PC-9 (cell line): ENCODE data around the gene RSBN1L. TPM values are rescaled to one million over a fixed set of nuclear protein-coding genes. Genes with fewer than 3 reads are reported as not detected.

Experiments
- BruUV-seq: library from RNA; stranded (reverse); fragments of 400-500 nt; replicated peaks from 2 replicates; lab custom pipeline; 2021; lab: Mats Ljungman, UMichigan
- CTCF ChIA-PET: fragments of 300-600 bp; sonication (Branson Sonifier 250); formaldehyde crosslinking; loops from one replicate; lab custom pipeline; 2022; ENCODE audit warnings: antibody characterized with exemption; lab: Charles Lee
- POLR2A ChIA-PET: fragments of 300-600 bp; sonication (Branson Sonifier 250); formaldehyde crosslinking; loops from one replicate; lab custom pipeline; 2022; ENCODE audit warnings: antibody characterized with exemption; ENCODE audit not compliant: unreplicated experiment; lab: Charles Lee
- DNase-seq, 2 experiments: peaks; one replicate each; pipeline versions ENCODE4 v3.0.0 to v3.0.0-alpha.2; 2015 to 2022; ENCODE audit warnings: mixed read lengths in 1 of 2
- H2AFZ ChIP-seq: fragments of 200-600 bp; sonication (generic); 2 replicates; pipeline ENCODE4 v1.8.1; 2017; ENCODE audit warnings: antibody characterized with exemption
- H3F3A ChIP-seq: fragments of 200-600 bp; sonication (generic); 2 replicates; pipeline ENCODE4 v1.8.1; 2017; ENCODE audit warnings: antibody characterized with exemption, mild to moderate bottlenecking, low read depth; ENCODE audit not compliant: insufficient read depth
- H3K27ac ChIP-seq: fragments of 200-600 bp; sonication (generic); 2 replicates; pipeline ENCODE4 v1.6.1; 2016; ENCODE audit warnings: mixed run types
- H3K27me3 ChIP-seq: fragments of 200-600 bp; sonication (generic); 2 replicates; pipeline ENCODE4 v1.6.1; 2016; ENCODE audit warnings: low read depth, mixed run types; ENCODE audit not compliant: insufficient read depth
- H3K36me3 ChIP-seq: fragments of 200-600 bp; sonication (generic); 2 replicates; pipeline ENCODE4 v1.6.1; 2016; ENCODE audit warnings: low read depth, mixed run types
- H3K4me1 ChIP-seq: fragments of 200-600 bp; sonication (generic); replicated peaks from 2 replicates; pipeline ENCODE4 v1.6.1; 2016; ENCODE audit warnings: mixed run types; ENCODE audit not compliant: insufficient read depth
- H3K4me2 ChIP-seq: fragments of 200-600 bp; sonication (generic); 2 replicates; pipeline ENCODE4 v1.6.1; 2017; ENCODE audit warnings: mixed run types
- H3K4me3 ChIP-seq: fragments of 200-600 bp; sonication (generic); 2 replicates; pipeline ENCODE4 v1.6.1; 2016; ENCODE audit warnings: mixed run types
- H3K79me2 ChIP-seq: fragments of 200-600 bp; sonication (generic); 2 replicates; pipeline ENCODE4 v1.6.1; 2017; ENCODE audit warnings: low read depth, mixed run types
- H3K9me2 ChIP-seq: fragments of 200-600 bp; sonication (generic); 2 replicates; pipeline ENCODE4 v1.8.1; 2017; ENCODE audit warnings: mild to moderate bottlenecking; ENCODE audit not compliant: insufficient read depth
- H3K9me3 ChIP-seq: fragments of 200-600 bp; sonication (generic); 2 replicates; pipeline ENCODE4 v1.8.1; 2016; ENCODE audit warnings: low read depth; ENCODE audit not compliant: insufficient read depth
- H4K20me1 ChIP-seq: fragments of 200-600 bp; sonication (generic); 2 replicates; pipeline ENCODE4 v1.8.1; 2017; ENCODE audit not compliant: insufficient read depth
- CTCF ChIP-seq: fragments of 200-600 bp; sonication (generic); conservative IDR thresholded peaks from 2 replicates; pipeline ENCODE4 v1.6.1; 2017; ENCODE audit warnings: mixed run types, antibody characterized with exemption, mild to moderate bottlenecking, moderate library complexity
- EZH2 ChIP-seq: fragments of 200-600 bp; sonication (generic); IDR thresholded peaks from 2 replicates; pipeline ENCODE4 v1.8.0; 2017; ENCODE audit warnings: antibody characterized with exemption, low read depth
- intact Hi-C: fragments of 100-400 bp; cut with micrococcal nuclease; formaldehyde crosslinking; loops from one replicate; pipeline ENCODE4 v1.10.0; 2022; ENCODE audit not compliant: unreplicated experiment
- total RNA-seq: library from RNA; stranded (reverse); gene quantifications from 2 replicates; pipeline ENCODE4 v1.2.3, GENCODE V29; 2021

RSBN1L gene
- total RNA-seq, 1 experiment from 2014 or later, result 20.7 TPM

- no peaks in the 10 kb centered on the region for H3K9me2 ChIP-seq
- H3F3A ChIP-seq, result no peaks in the 10 kb centered on the region; the same call in 1 of the 2 replicates
- POLR2A ChIA-PET, result no interaction called here
- CTCF ChIA-PET, result interaction anchor here (0.5 to 0.6 kb wide), 2 partner anchors 11 to 196 kb away, joined by 4 to 7 read pairs; no protein-coding TSS in a partner anchor
- TF ChIP-seq CTCF (no peak), EZH2 (no peak)
- H3K79me2 ChIP-seq, result peaks cover 45% of the 10 kb centered on the region
- no peaks in the 10 kb centered on the region for H3K9me3 ChIP-seq
- no peak overlapping the region for H2AFZ ChIP-seq
- peaks cover 3% of the 10 kb centered on the region for H4K20me1 ChIP-seq
- H3K4me2 ChIP-seq, result no peak overlapping the region
- H3K4me3 ChIP-seq, result no peak overlapping the region
- no TSS peak for BruUV-seq
- H3K4me1 ChIP-seq, result no peaks in the 10 kb centered on the region
- no peaks in the 10 kb centered on the region for H3K27me3 ChIP-seq
- intact Hi-C loops, result no loop called here
- no peak overlapping the region for H3K27ac ChIP-seq
- no peaks in the 10 kb centered on the region for H3K36me3 ChIP-seq
- DNase-seq, result no peak
Measured at GRCh38 chr7:77736991-77737390, 40.7 kb downstream of the RSBN1L start.

DNA sequence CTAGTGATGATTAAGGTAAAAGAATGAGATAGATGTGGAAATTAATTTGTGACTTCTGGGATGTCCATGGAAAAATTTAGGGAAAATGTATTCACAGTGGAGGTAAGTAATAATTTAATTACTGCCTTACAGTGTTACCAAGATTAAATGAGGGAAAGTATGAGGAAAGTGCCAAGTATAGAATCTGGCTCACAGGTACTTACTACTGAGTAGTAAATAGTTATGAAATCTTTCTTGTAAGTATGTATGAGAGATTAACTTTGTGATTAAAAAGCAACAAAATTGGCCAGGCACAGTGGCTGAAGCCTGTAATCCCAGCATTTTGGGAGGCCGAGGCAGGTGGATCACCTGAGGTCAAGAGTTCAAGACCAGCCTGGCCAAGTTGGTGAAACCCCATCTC is 42.1 kb downstream of the RSBN1L start:
- Histone ChIP-seq H3K79me2 (peaks cover 31% of the 10 kb centered on the region), H3K9me3 (no peaks in the 10 kb centered on the region), H3K36me3 (no peaks in the 10 kb centered on the region), H3K27me3 (no peaks in the 10 kb centered on the region), H3K4me2 (no peak overlapping the region), H3K4me1 (no peaks in the 10 kb centered on the region), H3K9me2 (no peaks in the 10 kb centered on the region), H3K4me3 (no peak overlapping the region), H2AFZ (no peak overlapping the region), H3F3A (no peaks in the 10 kb centered on the region; the same call in 1 of the 2 replicates), H3K27ac (no peak overlapping the region), H4K20me1 (peaks cover 3% of the 10 kb centered on the region)
- no TSS peak for BruUV-seq
- ChIA-PET POLR2A (no interaction called here), CTCF (no interaction called here)
- TF ChIP-seq EZH2 (no peak), CTCF (no peak)
- intact Hi-C loops, result no loop called here
- no peak for DNase-seq

DNA sequence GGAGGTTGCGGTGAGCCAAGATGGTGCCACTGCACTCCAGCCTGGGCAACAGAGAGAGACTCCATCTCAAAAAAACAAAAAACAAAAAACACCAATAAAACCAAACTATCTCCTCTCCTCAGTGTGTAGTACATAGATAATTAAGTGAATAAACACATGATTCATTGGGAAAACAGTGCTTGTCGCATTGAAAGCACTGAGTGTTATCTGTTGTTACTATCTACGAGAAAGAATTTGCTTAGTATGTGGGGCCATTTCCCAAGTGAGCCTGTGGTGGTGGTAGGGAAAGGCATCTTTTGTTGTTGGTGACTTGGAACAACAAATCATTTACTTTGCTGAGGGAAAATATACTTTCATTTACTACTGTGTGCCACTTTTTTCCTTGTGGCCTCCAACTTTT is 42.6 kb downstream of the RSBN1L start:
- BruUV-seq, result TSS peak; percentile 11
- Histone ChIP-seq H3K27me3 (no peaks in the 10 kb centered on the region), H3K9me3 (no peaks in the 10 kb centered on the region), H3K79me2 (peaks cover 27% of the 10 kb centered on the region), H3K4me1 (no peaks in the 10 kb centered on the region), H3K9me2 (no peaks in the 10 kb centered on the region), H4K20me1 (peaks cover 3% of the 10 kb centered on the region; the same call in 1 of the 2 replicates), H3F3A (no peaks in the 10 kb centered on the region; the same call in 1 of the 2 replicates), H3K4me2 (no peak overlapping the region), H3K36me3 (no peaks in the 10 kb centered on the region), H3K27ac (no peak overlapping the region), H3K4me3 (no peak overlapping the region), H2AFZ (no peak overlapping the region)
- intact Hi-C loops, result no loop called here
- DNase-seq, result peak; percentile 22 to 72
- CTCF ChIA-PET, result no interaction called here
- POLR2A ChIA-PET, result no interaction called here
- TF ChIP-seq EZH2 (no peak), CTCF (no peak)
